ENCODE data around the gene C12orf42.

C12orf42 gene

DNA sequence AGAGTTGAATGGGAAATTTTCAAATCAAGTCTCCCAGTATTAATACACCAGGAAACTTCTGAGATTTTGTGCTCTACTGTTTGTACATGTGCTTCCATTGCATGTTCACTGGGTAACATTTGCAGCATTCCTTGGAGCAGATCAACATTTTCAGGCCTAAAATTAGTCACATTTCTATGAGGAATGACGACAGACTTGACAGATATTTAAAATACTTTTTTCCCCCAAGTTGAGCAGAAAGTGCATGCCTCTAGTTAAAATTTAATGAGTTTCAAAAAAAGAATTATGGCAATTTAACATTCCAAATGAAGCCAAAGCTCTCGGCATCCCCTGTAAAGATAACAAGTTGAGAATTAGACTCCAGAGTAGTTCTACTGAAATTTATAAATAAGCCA is 72.3 kb downstream of the C12orf42 start:
- DNase-seq = no peak

DNA sequence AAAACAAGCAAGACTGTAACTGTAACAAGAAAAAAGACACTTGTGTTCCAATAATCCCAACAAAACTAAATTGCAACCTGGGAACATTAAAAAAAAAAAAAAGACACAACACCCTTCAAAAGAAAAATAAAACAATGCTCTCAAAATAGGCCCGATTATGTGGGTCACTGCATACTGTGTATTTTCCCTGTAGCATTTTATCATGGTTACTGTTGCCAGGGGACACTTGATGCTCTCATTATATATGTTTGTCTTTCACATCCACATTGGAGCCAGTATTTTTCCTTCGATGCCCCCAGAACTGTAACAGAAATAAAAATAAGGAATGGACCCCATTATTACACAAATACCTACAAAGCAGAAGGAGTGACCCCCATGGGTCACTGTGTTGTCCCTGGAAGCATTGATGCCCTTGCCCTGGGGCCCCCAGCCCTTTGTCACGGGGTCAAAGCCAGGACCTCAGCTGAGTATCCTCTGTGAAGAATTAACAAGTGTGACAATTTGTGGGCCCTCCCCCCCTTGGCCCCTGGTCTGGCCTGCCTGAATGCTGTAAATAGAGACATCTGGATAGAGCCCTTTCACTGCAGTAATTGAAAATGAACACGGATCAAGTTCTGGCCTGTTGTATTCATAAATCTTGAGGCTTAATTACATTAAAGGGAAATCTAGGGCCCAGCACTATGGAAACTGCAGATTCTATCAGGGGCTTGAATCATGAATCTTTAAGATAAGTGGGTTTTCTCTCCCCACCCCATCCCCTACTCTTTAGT is 72.8 kb downstream of the C12orf42 start:
- no peak for DNase-seq

DNA sequence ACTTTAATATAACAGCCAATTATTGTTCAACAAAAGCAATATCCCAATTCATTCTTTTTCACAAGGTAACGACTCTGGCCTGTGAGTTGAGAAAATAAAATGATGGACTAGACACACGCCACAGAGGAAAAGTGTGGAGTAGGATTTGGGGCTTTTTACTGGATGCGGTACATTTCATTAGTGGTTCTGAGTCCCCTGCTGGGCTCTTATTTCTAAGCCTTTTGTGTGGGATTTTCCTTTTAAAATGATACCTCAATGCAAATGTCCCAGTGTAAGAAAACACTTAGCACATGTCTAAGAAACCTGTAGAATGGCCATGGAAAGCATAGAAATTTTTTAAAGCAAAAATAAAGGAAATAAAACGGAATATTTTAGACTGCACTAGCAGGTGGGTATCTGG is 73.4 kb downstream of the C12orf42 start:
- DNase-seq = no peak

DNA sequence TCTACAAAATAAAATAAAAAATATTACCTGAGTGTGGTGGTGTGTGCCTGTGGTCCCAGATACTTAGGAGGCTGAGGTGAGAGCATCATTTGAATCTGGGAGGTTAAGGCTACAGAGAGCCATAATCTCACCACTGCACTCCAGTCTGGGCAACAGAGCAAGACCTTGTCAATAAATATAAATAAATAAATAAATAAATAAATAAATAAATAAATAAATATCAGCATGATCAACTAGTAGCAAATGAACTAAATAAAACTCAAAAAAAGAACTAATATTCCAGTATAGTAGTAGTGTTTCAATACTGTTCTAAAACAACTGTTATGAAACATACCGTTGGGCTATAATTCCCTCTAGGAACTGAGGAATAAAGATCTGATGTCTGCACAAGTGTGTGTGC is 74.4 kb downstream of the C12orf42 start:
- DNase-seq = no peak

DNA sequence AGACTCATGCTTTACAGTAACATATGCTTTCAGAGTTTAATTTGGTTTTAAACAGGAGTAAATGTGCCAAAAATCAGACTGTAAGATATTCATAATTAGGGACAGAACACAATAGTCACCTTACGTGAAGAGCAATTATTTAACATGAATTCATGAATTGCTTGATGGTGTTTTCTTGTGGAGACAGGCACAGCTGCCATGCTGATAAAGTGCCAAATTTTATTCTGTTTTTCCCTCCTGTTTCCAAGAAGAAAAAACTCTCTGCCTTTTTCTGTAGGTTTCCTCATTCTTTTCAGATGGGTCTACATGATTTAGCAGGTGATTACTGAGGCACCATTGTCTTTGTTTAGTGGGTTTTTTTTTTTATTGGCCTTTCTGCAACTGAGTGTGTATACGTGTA is 80.1 kb downstream of the C12orf42 start:
- DNase-seq = no peak

DNA sequence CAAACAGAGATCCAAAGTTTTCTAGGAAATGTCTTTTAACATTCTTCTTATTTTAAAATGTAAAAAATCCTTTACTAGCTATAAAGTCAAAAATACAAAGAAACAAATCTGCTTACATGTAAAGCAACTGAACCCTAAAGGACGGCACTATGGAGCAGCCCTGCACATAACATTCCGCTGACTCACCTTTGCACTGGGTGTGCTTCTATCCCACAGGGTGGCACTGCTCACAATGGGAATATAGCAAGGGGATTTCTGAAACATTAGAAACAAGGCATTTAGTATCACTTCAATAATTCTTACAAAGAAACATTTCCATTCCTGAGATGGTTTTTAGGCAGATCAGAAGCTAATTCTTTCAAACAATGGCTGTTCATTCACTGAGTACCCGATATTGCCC is 94.3 kb downstream of the C12orf42 start:
- DNase-seq = no peak

DNA sequence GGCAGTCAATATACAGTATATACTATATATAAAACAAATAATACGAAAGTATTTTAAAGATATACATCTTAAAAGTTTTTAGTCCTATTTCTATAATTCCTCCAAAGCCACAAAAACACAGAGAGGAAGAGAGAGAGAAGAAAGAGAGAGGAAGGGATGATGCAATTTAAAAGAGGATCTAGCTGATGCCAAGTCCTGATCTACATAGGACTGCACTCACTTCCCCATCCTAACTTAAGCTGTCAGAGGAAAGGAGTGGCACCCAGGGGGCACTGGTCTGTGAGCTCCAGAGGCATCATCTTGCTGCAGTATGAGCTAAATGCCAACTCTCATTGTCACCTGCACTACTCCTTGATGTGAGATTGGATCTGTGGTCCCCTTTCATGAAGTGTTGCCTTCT is 95.8 kb downstream of the C12orf42 start:
- peak; percentile 13 to 47 for DNase-seq

DNA sequence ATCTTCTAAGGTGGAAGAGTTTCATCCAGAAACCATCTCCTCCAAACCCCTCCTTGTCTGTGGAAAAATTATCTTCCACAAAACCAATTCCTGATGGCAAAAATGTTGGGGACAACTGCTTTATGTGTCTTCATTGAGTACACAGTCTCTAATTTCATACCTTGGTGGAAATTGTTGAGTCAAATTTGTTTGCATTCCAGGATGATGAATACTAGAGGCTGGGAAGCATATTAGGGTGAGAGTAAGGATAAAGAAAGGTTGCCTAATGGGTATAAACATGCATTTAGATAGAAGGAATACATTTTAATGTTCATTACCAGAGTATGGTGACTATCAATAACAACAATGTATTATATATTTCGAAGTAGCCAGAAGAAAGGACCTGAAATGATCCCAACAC is 98.2 kb downstream of the C12orf42 start:
- no peak for DNase-seq

DNA sequence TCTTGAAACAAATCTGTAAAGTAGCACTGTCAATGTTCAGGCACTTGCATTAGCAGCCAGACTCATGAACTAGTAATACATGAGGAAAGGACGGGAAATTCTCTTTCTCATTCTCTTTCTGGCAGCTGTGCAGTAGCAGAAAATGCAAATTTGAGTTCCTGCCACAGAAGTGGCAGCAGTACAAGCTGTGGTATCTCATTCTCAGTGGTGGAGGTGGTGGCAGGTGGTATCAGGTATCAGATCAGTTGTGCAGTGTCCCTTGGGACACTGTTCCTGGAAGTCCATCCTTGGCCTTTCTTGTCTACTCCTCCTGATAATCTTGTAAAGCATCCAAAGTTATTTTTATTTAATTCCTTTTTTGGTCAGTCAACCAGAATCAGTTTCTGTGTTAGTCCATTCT is 103.0 kb downstream of the C12orf42 start:
- no peak for DNase-seq

DNA sequence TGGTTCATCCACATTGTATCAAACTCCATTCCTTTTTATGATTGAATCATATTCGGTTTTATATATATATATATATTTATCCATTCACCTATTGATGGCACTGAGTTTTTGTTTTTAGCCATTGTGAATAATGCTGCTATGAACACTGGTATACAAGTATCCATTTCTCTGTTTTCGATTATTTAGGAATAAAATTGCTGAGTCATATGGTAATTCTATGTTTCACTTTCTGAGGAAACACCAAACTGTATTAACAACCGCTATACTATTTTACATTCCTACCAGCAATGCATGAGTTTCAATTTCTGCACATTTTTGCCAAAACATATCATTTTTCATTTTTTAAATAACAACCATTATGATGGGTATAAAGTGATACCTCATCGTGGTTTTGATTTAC is 104.7 kb downstream of the C12orf42 start:
- no peak for DNase-seq

DNA sequence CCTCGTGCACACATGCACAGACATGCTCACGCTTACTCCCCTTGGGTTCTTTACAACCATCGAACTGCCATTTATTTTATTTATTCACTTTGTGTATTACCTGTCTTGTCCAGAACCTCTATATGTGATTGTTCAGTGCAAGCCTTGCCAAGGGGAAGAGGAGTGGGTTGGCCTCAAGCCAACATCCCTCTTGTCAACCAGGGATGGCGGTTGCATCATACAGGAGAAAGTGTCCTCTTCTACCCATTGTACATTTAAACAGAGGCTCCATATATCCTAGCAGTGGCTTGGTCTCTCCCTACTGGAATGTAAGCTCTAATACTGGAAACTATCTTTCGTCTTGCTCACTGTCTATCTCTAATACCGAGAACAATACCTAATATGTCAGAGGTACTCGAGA is 108.4 kb downstream of the C12orf42 start:
- no peak for DNase-seq

DNA sequence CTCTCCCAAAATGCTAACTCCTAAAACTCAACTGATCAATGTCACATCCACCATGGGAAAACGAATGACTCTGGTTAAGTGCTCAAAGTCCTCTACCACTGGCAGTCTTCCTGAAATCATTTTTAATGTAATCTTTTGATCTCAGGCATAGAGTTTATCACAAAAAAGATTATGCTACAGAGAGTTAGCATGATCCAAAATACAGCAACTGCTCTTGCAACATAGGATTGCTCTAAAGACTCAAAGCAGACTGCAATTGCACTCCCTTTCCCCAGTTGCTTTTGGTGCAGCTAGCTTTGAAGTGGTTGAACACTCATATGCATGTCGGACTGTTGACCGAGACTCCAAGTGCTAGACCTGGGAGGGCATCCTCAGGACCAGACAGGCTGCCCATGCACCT is 109.3 kb downstream of the C12orf42 start:
- no peak for DNase-seq

DNA sequence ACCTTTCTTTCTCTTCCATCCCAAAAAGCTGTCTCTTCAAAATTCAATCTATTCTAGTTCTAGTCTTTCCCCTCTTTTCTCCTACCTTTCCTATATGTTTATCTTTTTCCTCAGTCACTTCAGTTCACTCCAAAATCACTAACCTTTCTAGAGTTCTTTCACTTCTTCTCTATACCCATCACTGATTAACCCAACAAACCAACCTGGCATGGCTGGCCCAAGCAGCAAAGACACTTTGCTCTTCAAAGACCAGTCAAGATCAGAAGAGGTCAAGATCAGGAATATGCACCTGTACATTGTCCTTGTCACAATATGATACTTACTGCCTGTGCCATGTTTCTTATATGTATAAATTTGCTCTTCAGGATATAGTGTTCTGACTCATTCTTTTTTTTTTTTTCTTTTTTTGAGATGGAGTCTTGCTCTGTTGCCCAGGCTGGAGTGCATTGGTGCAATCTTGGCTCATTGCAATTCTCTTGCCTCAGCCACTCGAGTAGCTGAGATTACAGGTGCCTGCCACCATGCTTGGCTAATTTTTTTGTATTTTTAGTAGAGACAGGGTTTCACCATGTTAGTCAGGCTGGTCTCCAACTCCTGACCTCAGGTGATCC is 112.9 kb downstream of the C12orf42 start:
- DNase-seq = no peak

DNA sequence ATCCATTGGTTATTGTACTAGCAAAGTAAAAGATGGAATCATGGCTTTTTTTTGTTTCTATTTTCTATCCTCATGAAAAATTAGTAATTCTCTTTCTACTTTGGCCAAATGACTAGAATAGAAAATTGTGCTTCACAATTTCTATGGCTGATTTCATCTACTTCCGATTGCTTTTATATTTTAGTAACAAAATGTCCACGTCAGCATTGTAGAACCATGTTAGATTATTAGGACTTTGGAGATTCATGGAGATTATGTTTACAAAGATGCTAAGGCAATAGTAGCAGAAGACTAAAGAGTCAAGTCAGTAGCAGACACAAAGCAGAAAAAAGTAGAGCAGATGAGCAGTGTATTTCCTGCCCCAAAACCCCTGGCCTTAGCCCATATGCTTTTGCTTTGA is 113.6 kb downstream of the C12orf42 start:
- no peak for DNase-seq

DNA sequence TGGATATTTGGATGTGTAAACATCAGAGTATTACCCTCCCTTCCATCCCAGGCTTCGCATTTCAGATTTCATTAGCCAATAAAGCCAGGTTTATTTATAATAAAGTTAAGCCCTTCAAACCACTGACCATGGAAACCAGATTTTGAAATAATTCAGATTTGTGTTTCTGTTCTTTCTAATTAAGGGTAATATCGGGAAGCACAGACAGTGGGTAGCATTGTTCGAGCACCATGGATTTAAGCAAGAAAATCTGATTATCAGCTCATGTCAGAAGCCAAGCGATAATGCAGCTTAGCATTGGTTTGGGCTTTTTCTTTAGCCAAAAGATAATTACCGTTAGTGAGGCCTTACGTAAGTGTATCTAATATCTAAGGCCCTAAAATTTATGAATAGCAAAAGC is 116.1 kb downstream of the C12orf42 start:
- no peak for DNase-seq

DNA sequence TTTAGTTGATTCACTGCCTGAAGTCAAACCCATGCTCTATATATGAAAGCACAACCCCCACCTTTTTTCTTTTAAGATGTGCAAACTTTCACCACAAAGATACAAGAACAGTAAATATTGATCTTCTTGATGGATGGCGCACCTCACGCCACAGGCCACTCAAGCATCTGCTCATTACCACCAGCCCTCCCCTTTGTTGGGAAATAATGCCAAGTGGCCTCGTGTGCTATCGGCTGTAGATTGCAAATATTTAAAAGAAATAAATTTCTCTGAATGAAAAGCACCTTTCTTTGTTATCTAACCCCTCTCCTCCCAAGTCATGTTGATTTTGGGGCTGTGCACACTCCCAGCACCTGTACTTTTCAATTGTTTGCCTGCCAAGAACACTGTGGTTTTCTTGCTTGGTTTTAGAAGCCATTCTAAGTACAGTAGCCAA is 122.7 kb downstream of the C12orf42 start:
- DNase-seq = no peak

DNA sequence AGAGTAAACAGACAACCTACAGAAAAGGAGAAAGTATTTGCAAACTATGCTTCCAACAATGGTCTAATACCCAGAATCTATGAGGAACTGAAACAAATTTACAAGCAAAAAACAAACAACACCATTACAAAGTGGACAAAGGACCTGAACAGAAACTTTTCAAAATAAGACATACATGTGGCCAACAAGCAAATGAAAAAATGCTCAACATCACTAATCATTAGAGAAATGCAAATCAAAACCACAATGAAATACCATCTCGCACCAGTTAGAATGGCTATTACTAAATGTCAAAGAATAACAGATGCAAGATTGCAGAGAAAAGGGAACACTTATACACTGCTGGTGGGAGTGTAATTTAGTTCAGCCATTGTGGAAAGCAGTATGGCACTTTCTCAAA is 125.8 kb downstream of the C12orf42 start:
- no peak for DNase-seq

DNA sequence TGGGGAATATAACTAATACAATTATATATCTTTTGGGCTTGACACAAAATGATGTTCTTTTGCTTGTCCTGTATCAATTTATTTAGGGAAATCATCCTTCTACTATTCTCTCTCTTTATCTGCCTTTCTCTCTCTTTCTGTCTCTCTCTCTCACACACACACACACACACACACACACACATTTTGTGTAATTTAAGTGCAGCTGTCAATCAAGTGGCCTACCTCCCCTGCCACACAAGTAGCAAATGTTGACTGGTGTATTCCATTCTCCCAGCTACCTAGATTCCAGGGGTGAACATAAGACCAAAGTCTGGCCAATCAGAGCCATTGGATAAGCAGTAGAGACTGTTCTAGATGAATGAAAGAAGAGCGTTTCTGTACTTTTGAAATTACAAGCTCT is 127.6 kb downstream of the C12orf42 start:
- DNase-seq = no peak

DNA sequence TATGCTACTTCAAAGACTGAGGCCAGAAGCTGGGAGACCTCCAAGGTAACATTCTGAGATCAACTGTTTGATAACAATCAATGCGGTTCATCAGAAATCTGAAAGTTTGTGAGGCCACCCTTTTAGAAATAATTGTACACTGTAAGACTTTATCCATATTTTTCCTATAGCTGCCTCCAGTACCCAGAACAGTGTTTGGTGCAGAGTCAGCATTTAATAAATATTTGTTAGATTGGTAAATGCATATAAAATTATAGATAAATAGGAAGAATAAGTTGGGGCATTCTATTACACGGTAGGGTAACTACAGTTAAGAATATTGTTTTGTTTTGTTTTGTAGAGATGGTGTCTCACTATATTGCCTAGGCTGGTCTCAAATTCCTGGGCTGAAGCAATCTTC is 141.4 kb downstream of the C12orf42 start:
- no peak for DNase-seq

DNA sequence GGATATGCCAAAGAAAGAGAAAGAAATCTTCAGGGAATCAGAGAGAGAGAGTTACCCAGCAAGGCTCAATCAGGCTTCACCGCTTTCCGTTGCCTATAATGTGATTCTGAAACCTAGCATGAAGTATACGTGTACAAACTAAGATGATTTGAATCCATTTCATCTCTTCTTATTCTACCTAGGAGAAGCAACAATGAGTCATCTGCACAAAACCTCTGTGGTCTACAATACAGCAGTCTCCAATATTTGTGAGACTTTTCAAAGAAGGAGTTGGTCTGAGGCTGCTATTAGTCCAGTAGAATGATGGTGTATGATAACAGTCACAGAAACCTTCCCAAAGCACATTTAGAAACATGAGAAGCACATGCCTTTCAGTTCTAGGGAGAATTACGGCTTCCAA is 141.9 kb downstream of the C12orf42 start:
- DNase-seq = no peak

DNA sequence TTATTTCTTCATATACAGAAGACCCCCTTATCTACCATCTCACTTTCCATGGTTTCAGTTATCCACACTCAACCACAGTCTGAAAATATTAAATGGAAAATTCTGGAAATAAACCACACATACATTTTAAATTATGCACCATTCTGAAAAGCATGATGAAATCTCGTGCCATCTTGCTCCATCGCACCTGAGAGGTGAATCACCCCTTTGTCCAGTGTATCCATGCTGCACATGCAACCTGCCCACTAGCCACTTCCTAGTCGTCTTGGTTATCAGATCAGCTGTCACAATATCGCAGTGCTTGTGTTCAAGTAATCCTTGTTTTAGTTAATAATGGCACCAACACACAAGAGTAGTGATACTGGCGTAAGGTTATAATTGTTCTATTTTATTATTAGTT is 145.7 kb downstream of the C12orf42 start:
- DNase-seq = no peak

DNA sequence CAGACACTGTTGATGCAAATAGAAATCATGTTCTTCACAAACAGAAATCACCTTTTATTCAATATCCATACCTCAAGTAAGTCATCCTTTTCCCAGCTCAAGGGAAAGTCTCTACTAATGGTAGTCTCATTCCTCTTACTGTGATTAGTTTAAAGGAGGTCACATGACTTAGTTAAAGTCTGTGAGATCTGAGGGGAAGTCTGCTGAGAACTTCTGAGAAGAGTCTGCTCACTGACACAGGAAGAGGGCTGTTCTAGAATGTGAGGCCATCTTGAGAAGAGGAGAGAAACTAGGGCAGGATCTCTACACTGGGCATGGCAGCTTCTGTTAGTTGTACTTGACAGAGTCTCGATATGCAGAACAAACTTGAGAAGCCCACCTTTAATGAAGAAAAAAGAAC is 146.8 kb downstream of the C12orf42 start:
- no peak for DNase-seq

DNA sequence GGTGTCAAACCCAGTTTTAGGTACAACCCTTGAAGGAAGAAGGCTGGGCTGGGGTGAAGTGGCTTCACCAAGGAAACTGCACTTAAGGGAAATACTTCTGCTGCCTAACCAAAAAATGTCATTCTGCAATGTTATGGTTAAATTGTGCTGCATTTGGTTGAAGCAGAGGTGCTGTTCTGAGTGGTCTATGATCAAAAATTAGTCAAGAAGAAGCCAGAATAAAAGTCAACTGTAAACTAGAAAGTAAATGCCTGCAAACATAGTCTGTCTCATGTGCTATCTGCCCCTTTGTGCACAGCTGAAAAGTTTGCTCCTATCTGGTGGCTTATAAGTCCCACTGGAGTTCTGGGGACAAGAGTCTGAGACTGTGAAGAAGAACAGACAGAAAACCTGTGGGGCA is 158.8 kb downstream of the C12orf42 start:
- no peak for DNase-seq

DNA sequence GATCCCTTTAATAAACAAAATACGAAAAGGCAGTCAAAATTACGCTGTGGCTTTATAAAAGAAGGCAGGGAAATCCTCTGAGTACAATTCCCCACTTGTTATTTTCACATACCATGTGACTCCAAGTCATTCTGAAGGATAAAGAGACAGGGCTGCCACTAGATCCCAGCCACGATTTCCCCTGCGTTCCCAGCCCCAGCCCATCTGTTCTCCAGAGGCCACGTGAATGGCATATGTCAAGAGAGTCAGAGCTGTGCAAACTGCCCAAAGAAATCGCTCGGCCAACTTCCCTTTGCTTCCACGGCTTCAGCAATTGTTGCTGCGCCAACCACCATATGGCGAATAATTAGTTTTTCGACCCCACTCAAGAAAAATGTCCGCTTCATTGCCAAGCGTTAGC is 161.3 kb downstream of the C12orf42 start:
- no peak for DNase-seq

DNA sequence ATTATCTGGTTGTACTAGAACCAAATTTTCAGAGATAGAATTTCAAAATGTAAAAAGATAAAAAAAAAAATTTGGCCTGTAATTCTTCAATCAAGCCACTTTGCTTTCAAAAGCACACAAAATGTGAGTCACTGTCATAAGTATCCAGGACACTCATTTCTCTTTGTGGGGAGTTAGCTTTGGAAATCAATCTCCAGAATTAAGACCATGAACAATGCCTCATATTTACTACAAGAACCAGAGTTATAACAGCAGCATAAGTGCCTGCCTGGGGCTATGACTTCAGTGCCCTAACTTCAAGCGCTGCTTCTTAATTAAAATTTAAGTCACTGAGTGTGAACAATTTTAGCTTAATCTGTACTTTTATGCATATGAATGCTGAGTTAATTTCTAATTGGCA is 162.1 kb downstream of the C12orf42 start:
- no peak for DNase-seq

Data from inflammatory macrophage (primary cell).